GM10266 (cell line): ENCODE measurements around the gene EFCC1.

Experiments
- DNase-seq: peaks from one replicate; pipeline ENCODE4 v3.0.0; 2012; ENCODE audit errors: extremely low spot score
- CTCF ChIP-seq: IDR thresholded peaks from 2 replicates; pipeline ENCODE4 v1.5.1; 2012; ENCODE audit warnings: mild to moderate bottlenecking, low read depth; ENCODE audit not compliant: control insufficient read depth, insufficient read depth; ENCODE audit errors: missing control alignments

Gene EFCC1

GRCh38 chr3:129001101-129001805 lies at the start of gene EFCC1:
Gene EFCC1 (plus strand): TSS chr3:129001304. CDS start chr3:129001629, 325 bp downstream.
- TF ChIP-seq CTCF = no peak
- no peak for DNase-seq

GRCh38 chr3:128956440-128956839 lies 44.7 kb upstream of the EFCC1 start:
- DNase-seq = no peak
- no peak for TF ChIP-seq CTCF

- no peak for DNase-seq
- no peak for TF ChIP-seq CTCF
These were observed 35.8 kb upstream of the EFCC1 start for GRCh38 chr3:128965280-128965679.

- no peak for DNase-seq
- TF ChIP-seq CTCF = no peak
These were observed 35.3 kb upstream of the EFCC1 start for GRCh38 chr3:128965818-128966217.

- no peak for DNase-seq
- no peak for TF ChIP-seq CTCF
These were observed 33.3 kb upstream of the EFCC1 start for GRCh38 chr3:128967748-128968355.

- peak; percentile 95 for TF ChIP-seq CTCF
- DNase-seq = peak; percentile 56
These were observed 30.9 kb upstream of the EFCC1 start for GRCh38 chr3:128969993-128970739.

- no peak for DNase-seq
- TF ChIP-seq CTCF = no peak
These were observed 30.4 kb upstream of the EFCC1 start for GRCh38 chr3:128970740-128971047.
